ENCODE data around the gene SIVA1.

SIVA1 gene

DNA sequence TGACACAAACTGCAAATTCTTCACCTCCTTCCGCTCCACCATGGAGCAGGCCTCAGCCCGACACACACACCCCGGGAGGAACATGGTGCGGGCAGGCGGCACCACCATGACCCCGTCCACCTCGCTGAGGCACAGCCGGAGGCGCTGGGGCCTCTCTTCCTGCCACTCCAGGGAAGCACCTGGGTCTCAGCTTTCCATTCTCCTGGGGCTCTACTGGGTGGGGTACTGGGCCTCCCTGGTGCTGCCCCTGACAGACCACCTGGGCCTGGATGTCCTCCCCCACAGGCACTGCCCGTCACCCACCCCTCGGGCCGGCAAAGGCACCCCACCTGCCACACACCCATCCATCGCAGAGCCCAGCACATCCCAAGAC, 32.7 kb downstream of the SIVA1 start:
- no peak for DNase-seq

DNA sequence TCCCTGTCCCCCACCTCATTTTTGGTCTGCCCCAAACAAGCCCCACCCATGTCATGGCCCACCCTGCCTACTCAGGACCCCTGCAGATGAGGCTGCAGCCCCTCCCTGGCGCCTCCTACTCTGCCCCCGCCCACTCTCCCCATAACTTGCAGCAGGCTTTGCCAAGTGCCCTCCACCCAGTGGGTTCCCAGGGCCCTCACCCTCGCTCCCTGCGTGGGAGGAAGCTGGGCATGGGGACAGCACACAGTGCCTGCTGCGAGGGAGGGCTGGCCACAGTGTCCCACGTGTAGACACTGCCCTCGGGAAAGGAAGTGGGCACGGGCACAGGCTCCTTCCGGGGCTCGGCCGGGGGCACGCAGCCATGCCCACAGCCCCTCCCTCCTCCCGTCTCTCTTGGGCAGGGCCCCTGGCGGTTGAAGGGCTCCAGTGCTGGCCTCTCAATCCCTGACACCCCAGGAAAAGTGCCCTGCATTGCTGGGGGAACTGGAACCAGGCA, 33.2 kb downstream of the SIVA1 start:
- DNase-seq, result no peak

DNA sequence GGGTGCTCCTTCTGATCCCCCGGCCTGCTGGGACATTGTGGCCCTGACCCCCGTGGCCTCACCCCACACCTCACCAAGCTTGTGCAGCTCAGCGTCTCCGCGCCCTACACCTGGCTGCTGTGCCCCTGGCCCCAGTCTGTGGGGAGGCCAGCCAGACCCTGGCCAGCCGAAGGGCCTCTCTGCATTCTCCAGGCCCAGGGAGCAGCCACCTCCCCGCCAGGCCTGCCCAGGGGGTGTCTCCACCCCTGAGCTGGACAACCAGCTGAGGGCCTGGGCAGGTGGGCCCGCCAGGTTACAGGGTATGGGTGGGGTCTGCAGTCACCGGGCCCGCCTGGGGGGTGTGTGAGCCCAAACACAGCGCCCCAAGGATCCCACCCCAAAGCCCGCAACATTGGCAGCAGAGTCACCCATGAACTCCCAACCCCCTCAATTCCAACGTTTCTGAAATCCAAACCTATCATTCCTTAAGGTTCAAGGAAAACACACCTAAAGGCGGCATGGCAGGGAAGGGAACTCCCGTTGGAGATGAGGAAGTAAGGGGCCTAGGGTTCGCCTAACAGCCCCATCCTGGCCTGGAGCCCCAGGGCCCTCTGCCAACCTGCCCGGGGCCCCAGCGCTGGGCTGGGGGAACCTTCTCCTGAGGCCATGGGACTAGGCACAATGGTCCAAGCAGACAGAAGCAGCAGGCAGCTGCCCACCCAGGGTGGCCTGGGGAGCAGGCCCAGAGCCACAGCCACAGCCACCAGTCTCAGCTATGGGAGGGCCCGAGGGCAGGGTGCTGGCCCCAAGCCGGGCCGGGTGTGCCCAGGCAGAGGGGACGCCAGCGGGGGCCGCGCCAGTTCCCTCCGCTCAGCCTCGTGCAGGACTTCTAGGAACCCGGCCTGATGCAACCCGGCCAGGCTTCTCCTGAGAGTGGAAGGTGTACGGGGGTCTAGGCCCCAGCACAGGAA, 34.1 kb downstream of the SIVA1 start:
- no peak for DNase-seq

DNA sequence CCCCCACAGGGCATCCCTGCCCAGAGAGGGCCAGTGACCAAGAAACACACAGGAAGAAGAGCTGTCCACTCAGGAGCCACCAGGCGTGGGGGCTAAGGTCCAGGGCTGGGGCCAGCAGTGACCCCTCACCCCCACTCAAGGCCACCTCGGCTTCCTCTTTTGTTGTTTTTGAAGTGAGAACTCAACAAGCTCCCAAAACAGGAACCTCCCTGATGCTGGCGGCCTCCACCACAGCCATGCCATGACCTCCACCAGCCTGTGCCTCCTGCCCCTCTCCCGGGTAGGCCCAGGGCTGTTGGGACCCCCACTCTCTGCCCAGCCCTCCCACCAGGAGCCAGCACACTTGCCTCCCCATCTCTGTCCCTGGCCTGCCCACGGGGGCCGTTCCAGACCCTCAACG, 34.8 kb downstream of the SIVA1 start:
- DNase-seq, result no peak

DNA sequence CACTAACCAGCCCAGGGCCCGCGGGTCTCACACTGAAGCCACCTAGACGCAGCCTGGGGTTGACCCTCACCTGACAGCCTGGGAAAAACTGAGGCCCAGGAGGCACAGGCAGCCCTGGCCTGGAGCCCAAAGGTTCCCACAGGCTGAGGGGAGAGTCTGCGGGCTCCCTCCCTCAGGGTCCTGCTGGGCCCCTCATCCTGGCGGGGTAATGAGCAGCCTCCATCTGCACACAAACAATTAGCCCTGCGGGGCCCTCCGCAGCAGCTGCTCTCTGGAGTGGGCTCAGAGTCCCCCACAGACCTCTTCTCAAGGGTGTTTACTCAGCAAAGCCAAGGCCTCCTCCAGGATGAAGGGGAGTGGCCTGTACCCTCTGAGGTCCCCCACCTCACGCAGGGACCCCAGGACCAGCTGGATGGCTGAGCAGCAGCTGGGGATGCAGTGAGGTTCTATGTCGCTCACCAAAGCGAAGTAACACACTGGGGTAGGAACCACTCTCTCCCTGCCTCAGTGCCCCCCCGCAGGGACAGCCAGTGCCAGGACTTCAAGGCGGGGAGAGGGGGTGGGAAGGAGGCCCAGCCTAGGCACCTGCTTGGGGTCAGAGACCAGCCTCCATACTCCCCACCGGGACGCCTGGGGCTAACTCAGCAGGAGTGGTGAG, 35.3 kb downstream of the SIVA1 start:
- no peak for DNase-seq

DNA sequence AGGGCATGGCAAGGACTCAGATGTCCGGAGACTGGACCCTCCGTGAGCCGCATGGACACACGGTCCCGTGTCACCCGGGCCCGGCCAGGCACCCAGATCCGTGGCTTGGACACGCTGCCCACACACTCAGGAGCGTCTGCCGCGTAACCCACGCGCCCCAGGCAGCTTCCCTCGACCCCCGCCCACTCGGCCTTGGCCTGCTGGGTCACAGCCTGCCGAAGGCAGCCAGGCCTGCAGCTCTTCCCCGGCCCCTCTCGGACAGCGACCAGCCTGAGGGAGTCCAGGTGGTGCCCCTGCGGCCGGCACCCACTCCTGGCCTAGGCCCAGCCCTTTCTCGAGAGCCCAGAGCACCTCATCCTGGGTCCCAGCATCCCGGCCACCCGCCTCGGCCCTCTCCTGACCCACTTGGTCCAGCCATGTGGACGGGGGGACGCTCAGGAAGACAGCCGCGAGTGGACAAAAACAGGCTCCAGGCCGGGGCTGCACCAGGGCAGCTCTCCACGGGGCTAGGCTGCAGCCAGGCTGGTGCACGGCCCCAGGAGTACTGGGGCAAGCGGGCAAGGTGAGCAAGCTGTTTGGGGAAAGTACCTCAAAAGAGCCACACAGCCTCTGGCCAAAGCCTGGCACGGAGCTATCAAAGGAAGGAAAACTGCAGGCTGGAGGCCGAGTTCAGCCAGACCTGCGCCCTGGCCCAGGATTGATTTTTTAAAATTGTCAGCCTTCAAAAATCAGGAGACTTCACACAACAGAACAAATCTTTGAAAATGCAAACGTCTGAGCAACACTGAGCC, 36.1 kb downstream of the SIVA1 start:
- no peak for DNase-seq

DNA sequence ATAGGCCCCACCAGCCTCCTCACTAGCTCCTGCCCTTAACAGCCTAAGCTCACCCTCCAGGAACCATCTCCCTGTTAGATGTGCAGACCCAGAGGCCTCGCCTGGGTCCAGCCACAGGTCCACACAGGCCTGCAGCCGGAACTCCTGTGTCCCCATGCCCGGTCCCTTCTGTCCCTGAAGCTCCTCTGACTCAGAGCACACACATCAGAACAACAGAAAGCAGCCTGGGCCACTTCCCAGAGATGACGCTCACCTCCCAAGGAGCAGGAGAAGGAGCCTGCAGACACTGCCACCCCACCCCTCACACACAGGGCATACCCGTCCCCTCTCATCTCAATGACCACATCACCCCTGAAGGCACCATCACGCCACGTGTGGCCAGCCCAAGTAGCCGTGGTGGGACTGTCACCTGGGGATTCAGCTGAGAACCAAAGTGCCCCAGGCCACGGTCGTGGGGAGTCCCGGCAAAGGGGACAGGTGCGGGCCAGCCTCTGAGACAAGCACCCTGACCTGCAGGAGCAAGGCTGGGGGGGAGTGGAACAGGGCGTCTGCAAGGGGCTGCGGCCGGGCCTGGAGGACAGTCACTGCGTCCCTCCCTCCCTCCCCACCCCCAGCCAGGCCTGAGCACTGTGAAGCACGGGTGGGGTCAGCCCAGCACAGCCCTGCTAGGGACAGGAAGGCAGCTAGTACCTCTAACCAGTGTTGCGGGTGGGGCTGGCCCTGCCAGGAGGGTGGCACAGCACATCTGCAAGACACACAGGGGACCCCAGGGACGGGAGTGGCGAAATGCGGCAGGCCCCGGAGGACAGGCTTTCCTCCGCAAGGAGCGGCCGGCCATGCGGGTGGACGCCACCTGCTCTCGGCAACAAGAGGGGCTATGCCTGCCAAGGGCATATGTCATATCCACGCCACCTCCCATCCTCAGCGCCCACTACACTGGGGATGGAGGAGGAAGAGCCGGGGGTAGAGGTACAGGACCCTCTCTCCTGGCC, 37.1 kb downstream of the SIVA1 start:
- no peak for DNase-seq

DNA sequence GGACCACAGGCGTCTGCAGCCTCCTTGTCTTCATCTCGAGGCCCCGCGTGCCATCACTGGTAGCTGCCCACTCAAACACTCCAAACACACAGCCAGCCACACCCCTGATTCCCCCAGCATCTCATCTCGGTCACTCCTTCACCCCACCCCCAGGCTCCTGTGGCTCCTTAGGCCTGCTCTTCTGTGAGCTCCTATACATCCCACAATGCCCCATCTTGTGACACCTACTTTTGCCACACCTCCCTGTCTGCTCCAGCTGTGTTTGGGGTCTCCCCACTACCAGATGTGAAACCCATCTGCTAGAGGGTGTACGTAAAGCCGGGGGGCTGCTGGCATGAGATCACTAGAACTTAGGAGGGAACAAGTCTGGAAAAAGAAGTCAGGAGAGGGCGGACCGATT, 38.5 kb downstream of the SIVA1 start:
- DNase-seq, result no peak

DNA sequence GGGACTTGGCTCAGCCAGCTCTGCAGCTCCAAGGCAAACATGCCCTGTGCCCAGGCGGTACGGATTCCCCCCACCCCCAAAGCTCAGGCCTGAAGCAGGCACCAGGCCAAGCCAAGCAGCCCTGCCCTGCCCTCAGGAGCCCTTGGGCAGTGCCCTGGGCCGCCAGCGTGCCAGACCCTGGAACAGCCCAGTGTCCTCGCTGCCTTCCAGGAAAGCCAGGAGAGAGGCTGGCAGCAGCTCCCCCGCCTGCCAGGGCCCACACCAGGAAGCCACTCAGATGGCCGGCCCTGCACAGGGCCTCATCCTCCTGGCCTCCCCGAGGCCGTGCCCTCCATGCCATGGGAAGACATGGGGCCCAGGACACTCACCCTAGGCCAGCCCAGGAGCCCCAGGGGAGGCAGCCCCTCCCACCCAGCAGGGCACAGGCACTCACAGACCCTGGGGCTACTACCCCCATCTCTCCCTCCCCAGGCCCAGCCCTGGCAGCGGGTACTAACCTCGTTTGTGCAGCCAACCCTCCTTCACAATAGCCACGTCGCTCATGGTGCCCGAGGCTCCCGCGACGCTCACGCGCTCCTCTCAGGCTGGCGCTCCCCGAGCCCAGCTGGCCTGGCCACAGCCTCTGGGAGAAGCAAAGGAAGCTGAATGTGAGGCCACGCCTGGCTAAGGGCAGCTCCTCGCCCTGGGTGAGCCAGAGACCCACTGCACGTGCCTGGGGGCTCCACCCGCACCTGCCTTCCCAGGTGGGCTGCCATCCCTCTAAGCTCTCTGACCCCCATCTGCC, 39.3 kb downstream of the SIVA1 start:
- DNase-seq, result no peak

DNA sequence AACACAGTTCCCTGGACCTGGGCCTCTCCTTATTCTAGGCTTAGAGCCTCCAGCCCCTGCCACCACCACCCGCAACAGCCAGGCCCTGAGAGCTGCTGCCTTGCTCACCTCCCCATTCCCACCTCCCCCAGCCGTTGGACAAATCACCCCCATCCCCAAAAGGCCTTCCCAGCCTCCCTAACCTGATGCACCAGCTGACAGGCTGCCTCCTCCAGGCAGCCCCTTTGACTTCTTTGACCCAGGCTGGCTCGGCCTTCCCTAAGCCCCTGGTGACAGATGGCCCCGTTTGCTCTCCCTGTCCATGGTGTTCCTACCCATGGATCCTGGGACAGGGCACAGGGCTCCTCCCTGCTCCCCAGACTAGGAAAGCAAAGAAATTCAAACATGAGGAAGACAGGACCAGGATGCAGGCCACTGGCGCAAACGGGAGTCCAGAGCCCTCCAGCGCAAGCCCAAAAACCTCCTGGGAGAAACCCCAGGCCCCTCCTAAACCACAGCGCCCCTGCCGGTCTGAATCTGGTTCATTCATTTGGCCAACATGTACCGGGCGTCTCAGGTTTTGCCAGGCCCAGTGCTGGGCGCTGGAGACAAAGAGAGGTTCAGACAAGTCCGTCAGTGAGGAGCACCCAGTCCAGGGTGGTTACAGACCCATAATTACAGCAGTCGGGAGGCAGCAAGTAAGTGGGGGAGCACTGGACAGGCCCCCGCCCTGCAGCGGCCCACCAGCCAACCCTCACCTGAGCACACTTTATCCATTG, 40.2 kb downstream of the SIVA1 start:
- DNase-seq, result no peak

DNA sequence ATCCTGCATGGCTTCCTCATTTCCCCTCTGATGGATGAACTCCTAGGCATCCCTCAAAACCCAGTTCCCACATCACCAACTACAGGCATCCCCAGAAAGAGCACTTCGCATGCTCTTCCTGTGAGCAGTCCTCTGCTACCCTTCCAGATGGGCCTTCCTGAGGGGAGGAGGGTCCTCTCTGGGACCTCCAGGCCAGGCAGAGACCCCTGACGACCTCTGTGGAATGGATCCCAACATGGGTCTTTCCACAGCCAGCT, 40.7 kb downstream of the SIVA1 start:
- no peak for DNase-seq

DNA sequence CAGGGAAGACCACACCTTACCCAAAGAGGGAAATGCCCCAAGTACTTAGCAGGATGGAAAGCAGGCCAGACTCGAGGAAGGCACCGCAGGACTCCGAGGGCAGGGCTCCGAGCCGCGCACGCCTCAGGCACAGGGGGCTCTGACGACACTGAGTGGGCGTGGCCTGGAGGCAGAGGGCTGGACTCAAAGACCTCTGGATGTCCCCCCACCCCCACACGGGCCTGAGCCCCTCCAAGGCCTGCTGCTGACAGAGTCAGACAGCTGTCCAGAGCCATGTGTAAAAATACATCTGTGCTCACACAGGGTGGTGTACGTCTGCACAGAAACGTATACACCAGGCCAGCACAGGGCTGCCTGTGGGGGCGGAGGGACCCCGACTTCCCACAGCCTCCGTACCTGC, 41.2 kb downstream of the SIVA1 start:
- DNase-seq, result no peak

DNA sequence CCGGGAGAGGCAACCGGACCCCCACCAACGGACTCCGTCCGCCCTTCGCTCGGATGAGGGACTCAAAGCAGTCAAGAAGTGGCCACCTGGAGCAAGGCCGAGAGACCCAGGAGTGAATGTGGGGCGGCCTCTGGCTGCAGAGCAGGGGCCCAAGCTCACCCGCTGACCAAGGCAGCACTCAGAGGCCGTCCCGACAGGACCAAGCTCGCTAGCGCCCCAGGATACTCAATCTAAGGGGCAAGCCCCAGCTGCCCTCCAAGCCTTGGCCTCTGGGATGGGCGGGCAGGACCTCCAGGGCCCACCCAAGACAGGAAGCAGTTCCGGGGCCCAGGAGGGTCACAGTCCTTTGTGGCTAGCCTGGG, 41.7 kb downstream of the SIVA1 start:
- no peak for DNase-seq

DNA sequence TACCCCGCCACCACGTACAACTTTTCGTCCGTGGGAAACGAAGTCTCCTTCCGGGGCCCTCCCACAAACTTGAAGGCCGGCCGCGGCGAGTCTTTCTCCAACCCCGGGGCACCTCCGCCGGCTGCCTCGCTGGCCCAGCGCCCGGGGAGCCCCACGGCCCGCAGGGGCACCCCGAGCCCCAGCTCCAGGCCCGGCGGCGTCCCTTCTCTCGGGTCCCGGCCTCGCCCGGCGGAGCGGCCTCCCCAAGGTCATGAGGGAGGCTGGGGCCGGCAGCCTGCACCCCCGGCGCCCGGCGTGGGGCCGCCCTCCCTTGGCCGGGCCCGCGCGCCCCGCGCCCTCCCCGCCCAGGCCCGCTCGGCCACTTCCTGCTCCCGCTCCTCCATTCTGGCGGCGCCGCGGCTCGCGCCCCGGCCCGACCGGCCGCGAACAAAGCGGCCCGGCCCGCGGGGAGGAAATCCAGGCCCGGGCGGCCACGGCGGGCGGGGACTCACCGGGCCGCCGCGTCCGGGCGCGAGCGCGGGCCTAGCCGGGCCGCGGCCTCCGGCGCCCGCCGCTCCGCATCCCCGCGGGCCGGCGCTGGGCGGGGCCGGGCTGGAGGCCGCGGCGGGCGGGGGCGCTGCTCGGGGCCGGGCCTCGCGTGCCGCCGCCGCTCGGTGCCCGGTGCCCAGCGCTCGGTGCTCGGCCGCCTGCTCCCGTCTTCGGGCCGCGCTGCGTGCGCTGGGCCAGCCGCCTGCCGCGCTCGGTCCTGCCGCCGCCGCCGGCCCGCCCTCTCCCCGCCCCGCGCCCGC, 42.2 kb downstream of the SIVA1 start, which contains the start of gene AKT1:
Gene AKT1, minus strand, starts transcription at position 756 of the 788 bp plus-strand sequence. CDS start 3,105 bp downstream, outside the sequence.
- DNase-seq, result no peak

DNA sequence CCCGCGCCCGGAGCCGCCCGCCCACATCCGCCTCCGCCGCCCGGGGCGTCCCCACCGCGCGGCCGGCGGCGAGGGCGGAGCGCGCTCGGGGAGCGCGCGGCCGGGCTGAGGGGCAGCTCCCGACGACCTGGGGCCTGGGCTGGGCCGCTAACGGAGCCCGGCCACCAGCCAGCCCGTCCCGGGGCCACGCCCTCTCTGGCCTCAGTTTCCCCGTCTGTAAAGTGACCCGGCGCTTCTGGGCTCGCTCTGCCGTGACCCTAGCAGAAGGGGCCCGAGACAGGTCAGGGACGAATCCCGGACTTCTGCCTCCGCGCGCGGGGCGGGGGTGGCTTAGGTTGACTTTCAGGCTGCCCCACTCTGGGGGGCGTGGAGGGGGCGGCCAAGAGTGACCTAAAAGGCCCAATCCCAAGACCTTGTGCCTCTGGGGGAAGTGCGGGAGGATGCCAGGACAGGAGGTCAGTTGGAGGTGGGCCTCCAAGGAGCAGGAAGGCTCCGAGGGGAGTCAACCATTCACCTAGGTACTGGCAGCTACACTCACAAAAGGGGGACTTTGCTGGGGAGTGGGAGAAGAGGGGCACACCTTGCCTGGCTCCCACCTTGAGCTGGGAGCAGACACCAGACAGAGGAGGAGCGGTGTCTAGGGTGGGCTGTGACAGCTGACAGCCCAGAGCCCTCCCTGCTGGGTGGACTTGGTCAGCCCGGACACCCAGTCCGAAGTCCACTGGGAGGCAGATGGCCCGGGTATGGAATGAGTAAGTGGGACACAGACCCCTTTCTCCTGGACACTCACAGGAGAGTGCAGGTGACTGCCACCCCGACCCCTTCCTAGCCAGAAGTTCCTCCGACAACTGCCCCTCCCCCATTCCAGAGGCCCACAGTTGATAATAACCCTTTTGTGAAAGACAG, 43.1 kb downstream of the SIVA1 start:
- DNase-seq, result no peak

DNA sequence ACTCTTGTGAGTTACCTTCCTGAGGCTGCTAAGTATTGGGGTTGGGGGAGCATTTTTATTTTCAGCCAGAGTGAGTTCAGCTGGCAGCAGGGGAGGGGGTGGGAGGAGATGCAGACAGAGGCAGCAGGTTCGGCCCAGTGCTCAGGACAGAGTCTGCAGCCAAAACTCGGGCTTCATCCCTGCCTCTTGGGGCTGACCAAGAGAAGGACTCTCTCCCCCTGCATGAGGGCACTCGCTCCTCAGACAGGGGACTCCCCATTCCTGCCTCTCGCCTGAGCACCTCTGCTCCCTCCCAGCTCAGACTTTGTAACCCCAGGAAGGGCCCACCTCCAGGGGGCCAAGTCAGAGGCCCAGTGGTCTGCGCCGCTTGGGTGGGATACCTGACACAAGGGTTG, 43.7 kb downstream of the SIVA1 start:
- DNase-seq, result no peak

DNA sequence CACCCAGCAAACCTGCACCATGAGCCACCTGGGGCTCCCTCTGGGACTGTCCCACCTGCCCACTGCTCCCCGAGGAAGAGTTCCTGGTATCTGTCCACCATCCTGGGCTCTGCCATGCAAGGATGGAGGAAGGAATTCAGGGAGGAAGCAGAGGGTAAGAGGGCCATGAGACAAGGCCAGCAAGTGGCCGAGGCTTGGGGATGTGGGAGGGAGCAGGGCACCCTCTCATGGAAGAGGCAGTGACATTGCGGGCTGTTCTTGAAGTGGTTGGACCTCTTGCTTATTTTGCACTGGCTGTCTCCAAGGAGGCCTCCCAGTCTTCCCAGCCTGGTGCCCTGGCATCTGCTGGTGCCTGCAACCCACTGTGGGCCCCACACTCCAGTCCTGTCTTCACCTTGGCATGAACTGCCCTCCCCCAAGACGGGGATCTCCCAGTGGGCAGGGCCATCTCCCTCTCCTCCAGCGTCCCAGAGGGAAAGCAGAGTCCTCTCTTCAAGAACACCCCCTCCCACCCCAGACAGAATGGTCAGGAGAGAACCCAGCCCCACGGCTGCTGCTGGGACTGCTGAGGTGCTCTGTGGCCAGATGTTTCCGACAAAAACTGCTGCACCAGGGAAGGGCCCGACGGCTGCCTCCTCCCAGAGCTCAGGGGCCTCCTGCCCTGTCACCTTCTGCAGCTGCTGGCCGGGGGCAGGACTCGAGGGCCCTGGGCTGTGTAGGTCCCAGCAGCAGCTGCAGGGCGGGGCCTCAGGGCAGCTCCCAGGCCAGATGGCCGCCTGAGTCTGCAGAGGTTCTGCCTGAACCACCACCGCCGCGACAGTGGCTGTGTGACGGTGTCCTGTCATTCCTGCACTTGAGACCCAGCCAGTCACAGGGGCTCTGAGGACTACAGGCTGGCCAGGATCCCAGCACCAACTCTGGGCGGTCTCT, 44.4 kb downstream of the SIVA1 start:
- no peak for DNase-seq
